WTC11 (cell line): ENCODE data around the gene NME2. TPM values are rescaled to one million over a fixed set of nuclear protein-coding genes. Genes with fewer than 3 reads are reported as not detected.

Experiments
- ATAC-seq: fragments of 200-7000 bp; cut with Tn5 transposase; 2 replicates; pipeline ENCODE4 v1.10.0; 2021; ENCODE audit warnings: mild to moderate bottlenecking, moderate library complexity
- Bru-seq: library from RNA; stranded (reverse); fragments of 400-500 nt; gene quantifications from one replicate; lab custom pipeline; 2021; lab: Mats Ljungman, UMichigan
- CTCF ChIA-PET: fragments of 300-600 bp; sonication (Branson Sonifier 250); formaldehyde crosslinking; loops from one replicate; lab custom pipeline; 2021; ENCODE audit warnings: antibody characterized with exemption; lab: Charles Lee
- POLR2A ChIA-PET: fragments of 350-600 bp; sonication (Branson Sonifier 250); formaldehyde crosslinking; loops from one replicate; lab custom pipeline; 2021; ENCODE audit warnings: antibody characterized with exemption; lab: Charles Lee
- DNase-seq: peaks from one replicate; pipeline ENCODE4 v3.0.0; 2021; ENCODE audit warnings: low spot score
- H3K27ac Mint-ChIP-seq: 2 replicates; pipeline ENCODE4 v1.8.0; 2021; ENCODE audit warnings: mixed read lengths
- H3K27me3 Mint-ChIP-seq: 2 replicates; pipeline ENCODE4 v1.8.0; 2021; ENCODE audit warnings: low read depth, mild to moderate bottlenecking, moderate library complexity, mixed read lengths
- H3K36me3 Mint-ChIP-seq: 2 replicates; pipeline ENCODE4 v1.8.0; 2021; ENCODE audit warnings: mixed read lengths
- H3K4me1 Mint-ChIP-seq: 2 replicates; pipeline ENCODE4 v1.8.0; 2022; ENCODE audit warnings: mixed read lengths
- H3K4me3 Mint-ChIP-seq: 2 replicates; pipeline ENCODE4 v1.8.0; 2021; ENCODE audit warnings: mild to moderate bottlenecking, moderate library complexity, mixed read lengths
- H3K9me3 Mint-ChIP-seq: 2 replicates; pipeline ENCODE4 v1.8.0; 2021; ENCODE audit warnings: mixed read lengths
- AFF4 ChIP-seq: sonication (generic); formaldehyde crosslinking; IDR thresholded peaks from 2 replicates; pipeline ENCODE4 v1.8.1; 2023; ENCODE audit warnings: mild to moderate bottlenecking, missing genetic modification reagents, borderline replicate concordance
- AR ChIP-seq: fragments of 250-450 bp; sonication (Bioruptor Pico); IDR thresholded peaks from 2 replicates; pipeline ENCODE4 v1.9.0; 2021; ENCODE audit warnings: mild to moderate bottlenecking
- CDX4 ChIP-seq: fragments of 250-450 bp; sonication (Bioruptor Pico); IDR thresholded peaks from 2 replicates; pipeline ENCODE4 v1.9.0; 2021; ENCODE audit warnings: moderate library complexity, mild to moderate bottlenecking, inconsistent platforms, borderline replicate concordance
- CREM ChIP-seq: sonication (generic); formaldehyde crosslinking; IDR thresholded peaks from 2 replicates; pipeline ENCODE4 v1.8.1; 2022; ENCODE audit warnings: mild to moderate bottlenecking, missing genetic modification reagents, moderate library complexity
- ESRRA ChIP-seq: sonication (generic); formaldehyde crosslinking; IDR thresholded peaks from 2 replicates; pipeline ENCODE4 v1.8.1; 2022; ENCODE audit warnings: mild to moderate bottlenecking, missing genetic modification reagents, borderline replicate concordance
- FOXJ3 ChIP-seq: sonication (generic); formaldehyde crosslinking; IDR thresholded peaks from 2 replicates; pipeline ENCODE4 v1.9.0; 2021; ENCODE audit warnings: missing genetic modification reagents, mild to moderate bottlenecking, borderline replicate concordance
- GRHL2 ChIP-seq: fragments of 250-450 bp; sonication (Bioruptor Pico); IDR thresholded peaks from 2 replicates; pipeline ENCODE4 v1.8.0; 2022; ENCODE audit warnings: mild to moderate bottlenecking, moderate library complexity; ENCODE audit not compliant: insufficient replicate concordance, severe bottlenecking
- HMGA2 ChIP-seq: fragments of 250-450 bp; sonication (Bioruptor Pico); IDR thresholded peaks from 2 replicates; pipeline ENCODE4 v1.4.0; 2021; ENCODE audit warnings: mild to moderate bottlenecking, moderate library complexity
- MLX ChIP-seq: sonication (generic); formaldehyde crosslinking; IDR thresholded peaks from 2 replicates; pipeline ENCODE4 v1.8.1; 2023; ENCODE audit warnings: mild to moderate bottlenecking, missing genetic modification reagents, moderate library complexity
- NR1H2 ChIP-seq: sonication (generic); formaldehyde crosslinking; IDR thresholded peaks from 2 replicates; pipeline ENCODE4 v1.9.0; 2021; ENCODE audit warnings: mild to moderate bottlenecking, moderate library complexity, missing genetic modification reagents
- NR2C2 ChIP-seq: sonication (generic); formaldehyde crosslinking; IDR thresholded peaks from 2 replicates; pipeline ENCODE4 v1.8.0; 2022; ENCODE audit warnings: mild to moderate bottlenecking, missing genetic modification reagents
- RELA ChIP-seq: sonication (generic); formaldehyde crosslinking; IDR thresholded peaks from 2 replicates; pipeline ENCODE4 v1.8.1; 2022; ENCODE audit warnings: missing genetic modification reagents, mild to moderate bottlenecking, borderline replicate concordance
- RORB ChIP-seq: fragments of 250-450 bp; sonication (Bioruptor Pico); IDR thresholded peaks from 2 replicates; pipeline ENCODE4 v1.9.0; 2021; ENCODE audit warnings: mild to moderate bottlenecking
- USF1 ChIP-seq: sonication (generic); formaldehyde crosslinking; IDR thresholded peaks from 2 replicates; pipeline ENCODE4 v1.8.0; 2022; ENCODE audit warnings: mild to moderate bottlenecking, missing genetic modification reagents
- USF2 ChIP-seq: sonication (generic); formaldehyde crosslinking; IDR thresholded peaks from 2 replicates; pipeline ENCODE4 v1.8.1; 2023; ENCODE audit warnings: mild to moderate bottlenecking, missing genetic modification reagents, moderate library complexity
- ZBTB21 ChIP-seq: sonication (generic); formaldehyde crosslinking; IDR thresholded peaks from 2 replicates; pipeline ENCODE4 v1.8.1; 2023; ENCODE audit warnings: mild to moderate bottlenecking, missing genetic modification reagents, borderline replicate concordance
- ZMAT4 ChIP-seq: fragments of 250-450 bp; sonication (Bioruptor Pico); IDR thresholded peaks from 2 replicates; pipeline ENCODE4 v1.9.0; 2021; ENCODE audit warnings: mild to moderate bottlenecking
- ZNF263 ChIP-seq: sonication (generic); formaldehyde crosslinking; IDR thresholded peaks from 2 replicates; pipeline ENCODE4 v1.8.1; 2022; ENCODE audit warnings: low read depth, mild to moderate bottlenecking, moderate library complexity, missing genetic modification reagents
- ZSCAN18 ChIP-seq: fragments of 250-450 bp; sonication (Bioruptor Pico); IDR thresholded peaks from 2 replicates; pipeline ENCODE4 v2.1.2; 2022; ENCODE audit warnings: mild to moderate bottlenecking, moderate library complexity
- long read RNA-seq, 3 experiments: library from RNA in 1 of 3; library from capped mRNA in 1 of 3; library from polyadenylated mRNA in 1 of 3; unstranded in 2 of 3; stranded (forward) in 1 of 3; transcript quantifications; one replicate each; pipeline ENCODE4 v2.0.0, GENCODE V29; 2021
- total RNA-seq: library from RNA; stranded (reverse); gene quantifications from 3 replicates; pipeline ENCODE4 v1.2.3, GENCODE V29; 2021

NME2 gene
- total RNA-seq (746 to 781 TPM (median 746 TPM) in 3 replicates), Bru-seq, nascent RNA (percentile 78 among the genes with signal in this experiment)
- long read RNA-seq, experiment 1, transcript NME2-204 (5 exons, 749 nt) = minor isoform, 36 of 499 reads
- long read RNA-seq, experiment 1, transcript NME2-201 (4 exons, 568 nt) = minor isoform, 8 of 499 reads
- long read RNA-seq, experiment 1, transcript NME2-205 (5 exons, 826 nt) = major isoform, 382 of 499 reads
- long read RNA-seq, experiment 1, transcript NME2-202 (4 exons, 866 nt) = minor isoform, 49 of 499 reads
- long read RNA-seq, experiment 1, partial matches to known transcripts = 4 of 499 reads
- long read RNA-seq, experiment 1, other reads (novel, unspliced or antisense) = 11 of 499 reads
- long read RNA-seq, experiment 2, transcript NME2-202 (4 exons, 866 nt) = minor isoform, 148 of 843 reads
- long read RNA-seq, experiment 2, transcript NME2-204 (5 exons, 749 nt) = minor isoform, 32 of 843 reads
- long read RNA-seq, experiment 2, transcript NME2-205 (5 exons, 826 nt) = major isoform, 549 of 843 reads
- long read RNA-seq, experiment 2, transcript NME2-201 (4 exons, 568 nt) = minor isoform, 17 of 843 reads
- long read RNA-seq, experiment 2, partial matches to known transcripts = 35 of 843 reads
- long read RNA-seq, experiment 2, other reads (novel, unspliced or antisense) = 28 of 843 reads
- long read RNA-seq, experiment 3, transcript NME2-205 (5 exons, 826 nt) = major isoform, 46 of 61 reads
- long read RNA-seq, experiment 3, transcript NME2-202 (4 exons, 866 nt) = minor isoform, 9 of 61 reads
- long read RNA-seq, experiment 3, partial matches to known transcripts = 0 of 61 reads
- long read RNA-seq, experiment 3, other reads (novel, unspliced or antisense) = 1 of 61 reads

- Mint-ChIP-seq H3K27me3 (no peaks in the 10 kb centered on the region), H3K9me3 (no peaks in the 10 kb centered on the region), H3K36me3 (peaks cover 54% of the 10 kb centered on the region), H3K27ac (peak within 1 kb of the TSS; percentile 97), H3K4me3 (peak within 1 kb of the TSS; percentile 93), H3K4me1 (peaks cover 16% of the 10 kb centered on the region)
- ChIA-PET POLR2A (interaction anchor here (1.3 to 2.4 kb wide), 5 partner anchors 11 to 299 kb away, joined by 3 to 15 read pairs (median 5); partner anchors contain the start of genes NME1 and SPAG9), CTCF (interaction anchor here (0.5 to 2.2 kb wide), 8 partner anchors 13 to 166 kb away, joined by 3 to 17 read pairs (median 4); partner anchors contain the start of genes MBTD1 and NME1)
- DNase-seq = peak; percentile 92
- ATAC-seq = peak; percentile 89
- TF ChIP-seq ZMAT4 (CRISPR knock-in tag) (no peak), USF1 (CRISPR knock-in tag) (peak; percentile 21; the same call in 1 of the 2 replicates), FOXJ3 (CRISPR knock-in tag) (no peak), CREM (CRISPR knock-in tag) (no peak), MLX (CRISPR knock-in tag) (no peak), ZBTB21 (CRISPR knock-in tag) (no peak), AR (CRISPR knock-in tag) (no peak), NR2C2 (no peak), ESRRA (CRISPR knock-in tag) (peak; percentile 39; the same call in 1 of the 2 replicates), HMGA2 (CRISPR knock-in tag) (no peak), USF2 (CRISPR knock-in tag) (peak; percentile 71), AFF4 (CRISPR knock-in tag) (no peak), NR1H2 (no peak; the same call in 1 of the 2 replicates), RELA (CRISPR knock-in tag) (no peak), ZNF263 (CRISPR knock-in tag) (peak; percentile 48; the same call in 1 of the 2 replicates), RORB (CRISPR knock-in tag) (no peak), CDX4 (CRISPR knock-in tag) (no peak), GRHL2 (CRISPR knock-in tag) (no peak), ZSCAN18 (no peak)
Measured at GRCh38 chr17:51166198-51166986, at the start of gene NME2. TSS of gene NME2 (plus strand) at chr17:51166411. CDS start at chr17:51166831, 420 bp downstream.
